ENCODE data around the gene DNASE1L1.

Gene DNASE1L1

DNA sequence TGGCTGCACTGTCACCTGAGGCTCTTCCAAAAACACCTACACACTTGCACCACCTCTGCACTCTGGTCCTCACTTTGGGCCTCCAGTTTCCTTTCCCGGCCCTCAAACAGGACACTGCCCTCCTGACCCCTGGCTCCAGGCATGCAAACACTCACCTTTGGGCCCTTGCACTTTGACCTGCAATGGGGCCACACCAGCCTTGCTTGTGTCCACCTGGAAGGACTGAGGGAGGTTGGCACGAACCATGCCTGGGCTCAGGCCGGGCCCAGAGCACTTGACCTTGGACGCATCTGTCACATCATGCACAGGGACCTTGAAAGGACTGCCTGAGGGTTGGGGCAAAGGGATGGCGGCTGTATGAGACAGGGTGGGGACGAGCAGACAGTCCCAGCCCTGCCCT lies 50.2 kb downstream of the DNASE1L1 start:
- ATAC-seq (ENCODE audit: insufficient read depth, low read depth): no peak
- TF ChIP-seq, protein P1, sequence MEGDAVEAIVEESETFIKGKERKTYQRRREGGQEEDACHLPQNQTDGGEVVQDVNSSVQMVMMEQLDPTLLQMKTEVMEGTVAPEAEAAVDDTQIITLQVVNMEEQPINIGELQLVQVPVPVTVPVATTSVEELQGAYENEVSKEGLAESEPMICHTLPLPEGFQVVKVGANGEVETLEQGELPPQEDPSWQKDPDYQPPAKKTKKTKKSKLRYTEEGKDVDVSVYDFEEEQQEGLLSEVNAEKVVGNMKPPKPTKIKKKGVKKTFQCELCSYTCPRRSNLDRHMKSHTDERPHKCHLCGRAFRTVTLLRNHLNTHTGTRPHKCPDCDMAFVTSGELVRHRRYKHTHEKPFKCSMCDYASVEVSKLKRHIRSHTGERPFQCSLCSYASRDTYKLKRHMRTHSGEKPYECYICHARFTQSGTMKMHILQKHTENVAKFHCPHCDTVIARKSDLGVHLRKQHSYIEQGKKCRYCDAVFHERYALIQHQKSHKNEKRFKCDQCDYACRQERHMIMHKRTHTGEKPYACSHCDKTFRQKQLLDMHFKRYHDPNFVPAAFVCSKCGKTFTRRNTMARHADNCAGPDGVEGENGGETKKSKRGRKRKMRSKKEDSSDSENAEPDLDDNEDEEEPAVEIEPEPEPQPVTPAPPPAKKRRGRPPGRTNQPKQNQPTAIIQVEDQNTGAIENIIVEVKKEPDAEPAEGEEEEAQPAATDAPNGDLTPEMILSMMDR (IDR thresholded peaks at IDR 0.05; ENCODE audit: borderline replicate concordance, extremely low read depth, low read length, poor library complexity, severe bottlenecking): no peak
- TF ChIP-seq EZH2 (IDR thresholded peaks at IDR 0.05; ENCODE audit: borderline replicate concordance, low read depth, low read length, severe bottlenecking): no peak
- Histone ChIP-seq H3K9me3 (ENCODE audit: insufficient read depth, low read length, severe bottlenecking) (no peaks in the 10 kb centered on the region), H2AFZ (ENCODE audit: low read depth, low read length) (no peak overlapping the region), H3K27me3 (ENCODE audit: insufficient read depth, low read length, poor library complexity) (no peaks in the 10 kb centered on the region), H3K27ac (ENCODE audit: low read length) (no peak overlapping the region), H3K9ac (ENCODE audit: low read depth, low read length) (no peak overlapping the region), H3K36me3 (ENCODE audit: insufficient read depth, low read length) (peaks cover 93% of the 10 kb centered on the region), H3K4me1 (ENCODE audit: insufficient read depth, low read length) (no peaks in the 10 kb centered on the region; the same call in 1 of the 2 replicates), H3K4me2 (ENCODE audit: insufficient read depth, low read length) (no peak overlapping the region), H3K79me2 (ENCODE audit: insufficient read depth, low read length) (peaks cover 36% of the 10 kb centered on the region), H3K4me3 (ENCODE audit: low read depth in 1 of 2, low read length in 2 of 2) (no peak overlapping the region), H4K20me1 (ENCODE audit: insufficient read depth, low read length) (peaks cover 81% of the 10 kb centered on the region)
- no peak for DNase-seq

- Histone ChIP-seq H2AFZ (ENCODE audit: low read depth, low read length) (no peak overlapping the region), H4K20me1 (ENCODE audit: insufficient read depth, low read length) (peaks cover 86% of the 10 kb centered on the region), H3K79me2 (ENCODE audit: insufficient read depth, low read length) (peaks cover 34% of the 10 kb centered on the region), H3K36me3 (ENCODE audit: insufficient read depth, low read length) (peaks cover 98% of the 10 kb centered on the region), H3K4me3 (ENCODE audit: low read depth in 1 of 2, low read length in 2 of 2) (no peak overlapping the region), H3K4me1 (ENCODE audit: insufficient read depth, low read length) (no peaks in the 10 kb centered on the region; the same call in 1 of the 2 replicates), H3K9ac (ENCODE audit: low read depth, low read length) (no peak overlapping the region), H3K27me3 (ENCODE audit: insufficient read depth, low read length, poor library complexity) (no peaks in the 10 kb centered on the region), H3K9me3 (ENCODE audit: insufficient read depth, low read length, severe bottlenecking) (no peaks in the 10 kb centered on the region), H3K4me2 (ENCODE audit: insufficient read depth, low read length) (no peak overlapping the region), H3K27ac (ENCODE audit: low read length) (no peak overlapping the region)
- no peak for DNase-seq
- TF ChIP-seq, protein P1 (IDR thresholded peaks at IDR 0.05; ENCODE audit: borderline replicate concordance, extremely low read depth, low read length, poor library complexity, severe bottlenecking): no peak
- TF ChIP-seq EZH2 (IDR thresholded peaks at IDR 0.05; ENCODE audit: borderline replicate concordance, low read depth, low read length, severe bottlenecking): no peak
- ATAC-seq (ENCODE audit: insufficient read depth, low read depth): no peak
Observed at GRCh38 chrX:154358011-154358410, 51.0 kb downstream of the DNASE1L1 start.

- no peak for DNase-seq
- no peak overlapping the region for H3K27ac ChIP-seq (ENCODE audit: low read length)
- H3K9ac ChIP-seq (ENCODE audit: low read depth, low read length): no peak overlapping the region
- TF ChIP-seq, protein P1 (IDR thresholded peaks at IDR 0.05; ENCODE audit: borderline replicate concordance, extremely low read depth, low read length, poor library complexity, severe bottlenecking): no peak
- TF ChIP-seq EZH2 (IDR thresholded peaks at IDR 0.05; ENCODE audit: borderline replicate concordance, low read depth, low read length, severe bottlenecking): no peak
- no peak for ATAC-seq (ENCODE audit: insufficient read depth, low read depth)
- H3K79me2 ChIP-seq (ENCODE audit: insufficient read depth, low read length): peaks cover 27% of the 10 kb centered on the region
- no peak overlapping the region for H3K4me2 ChIP-seq (ENCODE audit: insufficient read depth, low read length)
- peaks cover 98% of the 10 kb centered on the region for H3K36me3 ChIP-seq (ENCODE audit: insufficient read depth, low read length)
- H3K9me3 ChIP-seq (ENCODE audit: insufficient read depth, low read length, severe bottlenecking): no peaks in the 10 kb centered on the region
- no peak overlapping the region for H2AFZ ChIP-seq (ENCODE audit: low read depth, low read length)
- no peaks in the 10 kb centered on the region; the same call in 1 of the 2 replicates for H3K4me1 ChIP-seq (ENCODE audit: insufficient read depth, low read length)
- no peak overlapping the region for H3K4me3 ChIP-seq (ENCODE audit: low read depth in 1 of 2, low read length in 2 of 2)
- no peaks in the 10 kb centered on the region for H3K27me3 ChIP-seq (ENCODE audit: insufficient read depth, low read length, poor library complexity)
- peaks cover 87% of the 10 kb centered on the region for H4K20me1 ChIP-seq (ENCODE audit: insufficient read depth, low read length)
Observed at GRCh38 chrX:154357205-154357604, 51.8 kb downstream of the DNASE1L1 start.

DNA sequence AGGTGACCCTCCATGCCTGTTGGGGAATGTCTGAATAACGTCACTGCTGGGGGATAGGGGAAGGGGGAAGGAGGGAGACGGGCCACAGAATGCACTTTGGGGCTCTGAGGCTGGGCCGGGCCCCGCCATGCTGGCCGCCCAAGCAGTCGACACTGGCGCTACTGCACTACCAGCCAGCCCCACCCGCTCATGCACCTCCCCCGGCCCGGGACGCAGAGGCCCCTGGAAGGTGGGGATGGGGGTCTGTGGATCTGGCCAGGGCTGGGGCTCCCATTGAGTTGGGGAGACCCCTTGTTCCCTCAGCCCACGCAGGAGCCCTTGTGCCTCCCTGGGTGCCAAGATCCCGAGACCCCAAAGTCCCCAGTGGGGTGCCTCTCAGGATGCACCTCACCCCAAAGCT lies 52.5 kb downstream of the DNASE1L1 start:
- no peaks in the 10 kb centered on the region for H3K4me1 ChIP-seq (ENCODE audit: insufficient read depth, low read length)

More for the DNA sequence above, 52.5 kb downstream of the DNASE1L1 start:
- Histone ChIP-seq H3K4me2 (ENCODE audit: insufficient read depth, low read length) (no peak overlapping the region), H3K79me2 (ENCODE audit: insufficient read depth, low read length) (peaks cover 20% of the 10 kb centered on the region), H3K9me3 (ENCODE audit: insufficient read depth, low read length, severe bottlenecking) (no peaks in the 10 kb centered on the region), H3K4me3 (ENCODE audit: low read depth in 1 of 2, low read length in 2 of 2) (no peak overlapping the region), H3K27ac (ENCODE audit: low read length) (no peak overlapping the region), H3K27me3 (ENCODE audit: insufficient read depth, low read length, poor library complexity) (no peaks in the 10 kb centered on the region), H2AFZ (ENCODE audit: low read depth, low read length) (no peak overlapping the region), H3K36me3 (ENCODE audit: insufficient read depth, low read length) (peaks cover 98% of the 10 kb centered on the region), H4K20me1 (ENCODE audit: insufficient read depth, low read length) (peaks cover 84% of the 10 kb centered on the region), H3K9ac (ENCODE audit: low read depth, low read length) (no peak overlapping the region)
- TF ChIP-seq, protein P1 (IDR thresholded peaks at IDR 0.05; ENCODE audit: borderline replicate concordance, extremely low read depth, low read length, poor library complexity, severe bottlenecking): no peak
- TF ChIP-seq EZH2 (IDR thresholded peaks at IDR 0.05; ENCODE audit: borderline replicate concordance, low read depth, low read length, severe bottlenecking): no peak
- DNase-seq (no peak), ATAC-seq (ENCODE audit: insufficient read depth, low read depth) (no peak)

Measured in DND-41 (cell line).